Measurements from ENCODE around the gene RBPJ. TPM values are rescaled to one million over a fixed set of nuclear protein-coding genes. Genes with fewer than 3 reads are reported as not detected.

The RBPJ gene
- total and polyA plus RNA-seq, 2 experiments from 2014 or later = 73.7 to 74.5 TPM

- TF ChIP-seq EZH2phosphoT487 (IDR thresholded peaks at IDR 0.05; ENCODE audit: low read depth, severe bottlenecking, unreplicated experiment) (no peak), CTCF (IDR thresholded peaks at IDR 0.05; ENCODE audit: poor library complexity) (no peak), EZH2 (IDR thresholded peaks at IDR 0.05; ENCODE audit: borderline replicate concordance) (no peak)
- Histone ChIP-seq H2AFZ (no peak overlapping the region), H3K36me3 (replicated peaks; ENCODE audit: insufficient read depth, low read depth) (no peaks in the 10 kb centered on the region), H3K9me3 (ENCODE audit: low read depth) (no peaks in the 10 kb centered on the region), H3K27me3 (no peaks in the 10 kb centered on the region), H3K9me2 (replicated peaks; ENCODE audit: insufficient read depth) (no peaks in the 10 kb centered on the region), H3K4me3 (no peak overlapping the region), H4K20me1 (ENCODE audit: insufficient read depth, poor library complexity, severe bottlenecking) (peaks cover 26% of the 10 kb centered on the region), H3K79me2 (peaks cover 90% of the 10 kb centered on the region), H3K4me2 (no peak overlapping the region), H3K4me1 (ENCODE audit: insufficient read depth) (peaks cover 21% of the 10 kb centered on the region), H3K27ac (peak overlapping the region; percentile 18)
- 92% methylated on average over 2 of the region's 2 CpGs for WGBS (ENCODE audit: low lambda C conversion rate, missing lambda C conversion rate)
- no peak for DNase-seq (ENCODE audit: low spot score)
Observed at GRCh38 chr4:26369132-26369531, 48.3 kb downstream of the RBPJ start.

- Histone ChIP-seq H3K36me3 (replicated peaks; ENCODE audit: insufficient read depth, low read depth) (no peaks in the 10 kb centered on the region), H3K9me3 (ENCODE audit: low read depth) (no peaks in the 10 kb centered on the region), H3K9me2 (replicated peaks; ENCODE audit: insufficient read depth) (no peaks in the 10 kb centered on the region), H4K20me1 (ENCODE audit: insufficient read depth, poor library complexity, severe bottlenecking) (peaks cover 24% of the 10 kb centered on the region), H3K79me2 (peaks cover 90% of the 10 kb centered on the region), H3K4me2 (no peak overlapping the region), H3K4me1 (ENCODE audit: insufficient read depth) (peaks cover 21% of the 10 kb centered on the region), H3K4me3 (no peak overlapping the region), H3K27me3 (no peaks in the 10 kb centered on the region), H2AFZ (no peak overlapping the region), H3K27ac (peak overlapping the region; percentile 18)
- DNase-seq (ENCODE audit: low spot score) = no peak
- TF ChIP-seq EZH2phosphoT487 (IDR thresholded peaks at IDR 0.05; ENCODE audit: low read depth, severe bottlenecking, unreplicated experiment) = no peak
- no peak for TF ChIP-seq EZH2 (IDR thresholded peaks at IDR 0.05; ENCODE audit: borderline replicate concordance)
- no peak for TF ChIP-seq CTCF (IDR thresholded peaks at IDR 0.05; ENCODE audit: poor library complexity)
Observed at GRCh38 chr4:26369581-26369980, 48.8 kb downstream of the RBPJ start.

- H3K4me2 ChIP-seq = peak overlapping the region; percentile 64
Observed at GRCh38 chr4:26372076-26372475, 51.3 kb downstream of the RBPJ start.

More at GRCh38 chr4:26372076-26372475, 51.3 kb downstream of the RBPJ start:
- Histone ChIP-seq H3K27ac (peak overlapping the region; percentile 76), H3K9me2 (replicated peaks; ENCODE audit: insufficient read depth) (no peaks in the 10 kb centered on the region), H3K4me3 (no peak overlapping the region), H3K4me1 (ENCODE audit: insufficient read depth) (peaks cover 21% of the 10 kb centered on the region), H2AFZ (no peak overlapping the region), H3K36me3 (replicated peaks; ENCODE audit: insufficient read depth, low read depth) (no peaks in the 10 kb centered on the region), H3K79me2 (peaks cover 90% of the 10 kb centered on the region), H4K20me1 (ENCODE audit: insufficient read depth, poor library complexity, severe bottlenecking) (peaks cover 24% of the 10 kb centered on the region), H3K27me3 (no peaks in the 10 kb centered on the region), H3K9me3 (ENCODE audit: low read depth) (no peaks in the 10 kb centered on the region)
- 86% methylated on average over 3 of the region's 3 CpGs for WGBS (ENCODE audit: low lambda C conversion rate, missing lambda C conversion rate)
- no peak for DNase-seq (ENCODE audit: low spot score)
- TF ChIP-seq CTCF (IDR thresholded peaks at IDR 0.05; ENCODE audit: poor library complexity) (no peak), EZH2phosphoT487 (IDR thresholded peaks at IDR 0.05; ENCODE audit: low read depth, severe bottlenecking, unreplicated experiment) (no peak), EZH2 (IDR thresholded peaks at IDR 0.05; ENCODE audit: borderline replicate concordance) (no peak)
